GM12878 (cell line): ENCODE data around the gene BCL11A. TPM values are rescaled to one million over a fixed set of nuclear protein-coding genes. Genes with fewer than 3 reads are reported as not detected.

Source experiments
- ATAC-seq: fragments of 200-7000 bp; cut with Tn5 transposase; 3 replicates; pipeline ENCODE4 v1.9.1; 2020; ENCODE audit warnings: mild to moderate bottlenecking, moderate library complexity
- BruUV-seq: library from RNA; stranded (reverse); fragments of 400-500 nt; replicated peaks from 2 replicates; lab custom pipeline; 2021; lab: Mats Ljungman, UMichigan
- CTCF ChIA-PET: fragments of 300-600 bp; sonication (Branson Sonifier 250); formaldehyde crosslinking; extraction: SDS; loops from one replicate; lab custom pipeline; 2021; ENCODE audit warnings: inconsistent platforms; lab: Yijun Ruan, JAX
- POLR2A ChIA-PET: fragments of 350-600 bp; formaldehyde crosslinking; extraction: SDS; loops from one replicate; lab custom pipeline; 2021; ENCODE audit warnings: inconsistent platforms; lab: Charles Lee
- RAD21 ChIA-PET: fragments of 300-600 bp; sonication (Branson Sonifier 250); formaldehyde crosslinking; loops from one replicate; lab custom pipeline; 2023; ENCODE audit warnings: antibody characterized with exemption; ENCODE audit not compliant: unreplicated experiment; lab: Charles Lee
- SMC1A ChIA-PET: fragments of 300-600 bp; sonication (Branson Sonifier 250); formaldehyde crosslinking; loops from one replicate; lab custom pipeline; 2023; ENCODE audit not compliant: unreplicated experiment, uncharacterized antibody; lab: Charles Lee
- DNase-seq: peaks from one replicate; pipeline ENCODE4 v3.0.0-alpha.2; 2011; ENCODE audit warnings: low read depth, low spot score
- FAIRE-seq: peaks from 3 replicates; lab custom pipeline; 2011; peaks lifted over from hg19 to GRCh38; lab: Jason Lieb, UNC
- H2AFZ ChIP-seq: 2 replicates; pipeline ENCODE4 v1.6.0; 2011; ENCODE audit warnings: low read depth, low read length, control low read depth; ENCODE audit not compliant: control insufficient read depth
- H3K27ac ChIP-seq: 2 replicates; pipeline ENCODE4 v1.5.1; 2011; ENCODE audit warnings: control low read depth; ENCODE audit not compliant: control insufficient read depth, insufficient read depth
- H3K27me3 ChIP-seq, 2 experiments: replicated peaks in 1 of 2; 2 replicates each; pipeline versions ENCODE4 v1.6.0 to v1.6.1; 2011; ENCODE audit warnings: low read length in 1 of 2; ENCODE audit not compliant: control insufficient read depth in 2 of 2, insufficient read depth in 2 of 2
- H3K36me3 ChIP-seq, 2 experiments: 2 replicates each; pipeline ENCODE4 v1.5.1; 2011; ENCODE audit warnings: low read length in 1 of 2; ENCODE audit not compliant: control insufficient read depth in 2 of 2, insufficient read depth in 2 of 2
- H3K4me1 ChIP-seq: 2 replicates; pipeline ENCODE4 v1.6.1; 2011; ENCODE audit warnings: mild to moderate bottlenecking, low read length, moderate library complexity, mixed read lengths; ENCODE audit not compliant: control insufficient read depth, insufficient read depth
- H3K4me2 ChIP-seq: 2 replicates; pipeline ENCODE4 v1.6.0; 2011; ENCODE audit warnings: control low read depth; ENCODE audit not compliant: control insufficient read depth, insufficient read depth
- H3K4me3 ChIP-seq: fragments of 200-600 bp; sonication (generic); 2 replicates; pipeline ENCODE4 v1.5.1; 2016
- H3K79me2 ChIP-seq: 2 replicates; pipeline ENCODE4 v1.6.0; 2011; ENCODE audit warnings: low read length; ENCODE audit not compliant: control insufficient read depth, insufficient read depth
- H3K9ac ChIP-seq: 2 replicates; pipeline ENCODE4 v1.8.0; 2011; ENCODE audit warnings: low read length, control low read depth, mixed read lengths; ENCODE audit not compliant: control insufficient read depth, insufficient read depth
- H3K9me3 ChIP-seq: replicated peaks from 3 replicates; pipeline ENCODE4 v1.5.1; 2011; ENCODE audit warnings: mild to moderate bottlenecking, low read length; ENCODE audit not compliant: control insufficient read depth, insufficient read depth
- H4K20me1 ChIP-seq: 2 replicates; pipeline ENCODE4 v1.6.0; 2011; ENCODE audit not compliant: control insufficient read depth, insufficient read depth
- NR2F1 ChIP-seq: fragments of 450-650 bp; conservative IDR thresholded peaks from 2 replicates; pipeline ENCODE4 v1.6.1; 2017; ENCODE audit warnings: mild to moderate bottlenecking
- NRF1 ChIP-seq: conservative IDR thresholded peaks from 2 replicates; pipeline ENCODE4 v1.6.1; 2011; ENCODE audit warnings: mild to moderate bottlenecking, low read depth, low read length, improper control_type of control experiment
- SUPT20H ChIP-seq: IDR thresholded peaks from 2 replicates; pipeline ENCODE4 v1.6.1; 2011; ENCODE audit warnings: low read depth, mild to moderate bottlenecking, low read length, moderate library complexity, borderline replicate concordance; ENCODE audit not compliant: control insufficient read depth
- WGBS: methylation state at CpG from one replicate; pipeline ENCODE4 v1.1.6; 2016; ENCODE audit warnings: low lambda C conversion rate; ENCODE audit not compliant: insufficient replicate concordance, insufficient coverage; ENCODE audit errors: missing lambda C conversion rate; 5-methylcytosine and 5-hydroxymethylcytosine counted together
- in situ Hi-C: fragments of 300-500 bp; cut with MboI; formaldehyde crosslinking; loops from 9 replicates; pipeline ENCODE4 v1.14.3; 2018; ENCODE audit warnings: mixed read lengths
- intact Hi-C: fragments of 100-400 bp; cut with micrococcal nuclease; formaldehyde crosslinking; loops from one replicate; pipeline ENCODE4 v1.14.2; 2022; ENCODE audit not compliant: unreplicated experiment
- polyA plus RNA-seq, 11 experiments: library from polyadenylated mRNA; depleted of rRNA in 4 of 11; unstranded in 6 of 11; stranded (reverse) in 5 of 11; fragments of >200 nt; fragmentation: Nextera tagmentation in 4 of 11; fragmentation: Illumina TruSeq in 1 of 11; extraction: Ambion mirVana in 4 of 11; extraction: Trizol in 1 of 11; gene quantifications; 1 replicate in 1 of 11; 2 replicates in 10 of 11; pipeline versions ENCODE4 v1.2.1 to v1.2.3, GENCODE V29; 2011 to 2016; ENCODE audit warnings: inconsistent platforms in 2 of 11, missing spikeins in 2 of 11, low read depth in 1 of 11
- total RNA-seq, 4 experiments: library from RNA; depleted of rRNA in 3 of 4; stranded (reverse); fragments of >200 nt in 3 of 4; fragmentation: Illumina TruSeq in 1 of 4; extraction: Trizol in 1 of 4; gene quantifications; 2 replicates each; pipeline versions ENCODE4 v1.2.1 to v1.2.3, GENCODE V29; 2013 to 2021
- TF ChIP-seq, protein P1 (sequence below): IDR thresholded peaks from 2 replicates; pipeline ENCODE4 v1.6.1; 2011; ENCODE audit warnings: mild to moderate bottlenecking, low read depth, low read length, moderate library complexity; ENCODE audit not compliant: insufficient replicate concordance

Gene BCL11A
- total and polyA plus RNA-seq, 10 of the 15 experiments (the other 5 are each of a cell fraction or from before 2014, with no cell fraction given), result 7.5 to 26.6 (median 11.1) TPM; not detected in 1

DNA sequence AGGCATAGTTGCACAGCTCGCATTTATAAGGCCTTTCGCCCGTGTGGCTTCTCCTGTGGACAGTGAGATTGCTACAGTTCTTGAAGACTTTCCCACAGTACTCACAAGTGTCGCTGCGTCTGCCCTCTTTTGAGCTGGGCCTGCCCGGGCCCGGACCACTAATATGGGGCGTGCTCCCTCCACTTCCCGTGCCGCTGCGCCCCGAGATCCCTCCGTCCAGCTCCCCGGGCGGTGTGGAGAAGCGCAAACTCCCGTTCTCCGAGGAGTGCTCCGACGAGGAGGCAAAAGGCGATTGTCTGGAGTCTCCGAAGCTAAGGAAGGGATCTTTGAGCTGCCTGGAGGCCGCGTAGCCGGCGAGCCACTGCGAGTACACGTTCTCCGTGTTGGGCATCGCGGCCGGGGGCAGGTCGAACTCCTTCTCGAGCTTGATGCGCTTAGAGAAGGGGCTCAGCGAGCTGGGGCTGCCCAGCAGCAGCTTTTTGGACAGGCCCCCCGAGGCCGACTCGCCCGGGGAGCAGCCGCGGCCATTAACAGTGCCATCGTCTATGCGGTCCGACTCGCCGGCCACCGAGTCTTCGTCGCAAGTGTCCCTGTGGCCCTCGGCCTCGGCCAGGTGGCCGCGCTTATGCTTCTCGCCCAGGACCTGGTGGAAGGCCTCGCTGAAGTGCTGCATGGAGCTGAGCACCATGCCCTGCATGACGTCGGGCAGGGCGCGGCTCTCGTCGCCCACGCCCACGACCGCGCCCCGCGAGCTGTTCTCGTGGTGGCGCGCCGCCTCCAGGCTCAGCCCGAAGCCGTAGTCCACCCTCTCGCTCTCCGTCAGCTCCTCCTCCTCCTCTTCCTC, 92.7 kb downstream of the BCL11A start:
- ChIA-PET POLR2A (no interaction called here), RAD21 (no interaction called here), SMC1A (no interaction called here), CTCF (interaction anchor here (0.8 kb wide), 1 partner anchor 28 kb away, joined by 3 read pairs; no protein-coding TSS in a partner anchor)
- Histone ChIP-seq H3K27me3 (no peaks in the 10 kb centered on the region), H3K4me1 (no peaks in the 10 kb centered on the region), H3K27ac (no peak overlapping the region), H3K79me2 (no peaks in the 10 kb centered on the region), H3K9me3 (no peaks in the 10 kb centered on the region), H3K36me3 (peaks cover 0 to 8% of the 10 kb centered on the region in 2 experiments; a peak in 2 of 4 replicates), H3K4me3 (no peak overlapping the region), H2AFZ (no peak overlapping the region), H3K9ac (no peak overlapping the region), H3K4me2 (no peak overlapping the region), H4K20me1 (no peaks in the 10 kb centered on the region)
- FAIRE-seq (no peak), DNase-seq (no peak), ATAC-seq (no peak)
- in situ Hi-C loops (no loop called here), intact Hi-C loops (no loop called here)
- TF ChIP-seq, protein P1, sequence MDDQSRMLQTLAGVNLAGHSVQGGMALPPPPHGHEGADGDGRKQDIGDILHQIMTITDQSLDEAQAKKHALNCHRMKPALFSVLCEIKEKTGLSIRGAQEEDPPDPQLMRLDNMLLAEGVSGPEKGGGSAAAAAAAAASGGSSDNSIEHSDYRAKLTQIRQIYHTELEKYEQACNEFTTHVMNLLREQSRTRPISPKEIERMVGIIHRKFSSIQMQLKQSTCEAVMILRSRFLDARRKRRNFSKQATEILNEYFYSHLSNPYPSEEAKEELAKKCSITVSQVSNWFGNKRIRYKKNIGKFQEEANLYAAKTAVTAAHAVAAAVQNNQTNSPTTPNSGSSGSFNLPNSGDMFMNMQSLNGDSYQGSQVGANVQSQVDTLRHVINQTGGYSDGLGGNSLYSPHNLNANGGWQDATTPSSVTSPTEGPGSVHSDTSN, result no peak
- TF ChIP-seq SUPT20H (no peak), NRF1 (no peak), NR2F1 (no peak)
- WGBS, result 96% methylated on average over 58 of the region's 76 CpGs
- no TSS peak for BruUV-seq
